Pancreas (tissue), 10 donors: ENCODE data around the gene POLR2H. TPM values are rescaled to one million over a fixed set of nuclear protein-coding genes. Genes with fewer than 3 reads are reported as not detected.
A peak's percentile ranks its signal among the peaks of the same experiment; 100 is the strongest.

Source experiments
- ATAC-seq, 4 donors: fragments of 200-7000 bp; cut with Tn5 transposase; one replicate each; pipeline versions ENCODE4 v1.8.0 to v1.9.1; 2020; ENCODE audit warnings: mild to moderate bottlenecking in 4 of 4, moderate library complexity in 4 of 4
- DNase-seq, 6 donors: peaks; one replicate each; pipeline ENCODE4 v3.0.0-alpha.2; 2020
- FAIRE-seq: peaks from 2 replicates; lab custom pipeline; 2012; peaks lifted over from hg19 to GRCh38; lab: Jason Lieb, UNC
- H3K27ac ChIP-seq, 4 donors: fragments of 200-600 bp; sonication (generic); 1 replicate in 3 of 4; 2 replicates in 1 of 4; pipeline versions ENCODE4 v1.5.0 to v1.8.0; 2020
- H3K27me3 ChIP-seq, 4 donors: fragments of 200-600 bp; one replicate each; pipeline ENCODE4 v1.8.0; 2021
- H3K36me3 ChIP-seq, 3 donors: fragments of 200-600 bp; sonication (generic) in 1 of 3; one replicate each; pipeline versions ENCODE4 v1.5.0 to v1.8.0; 2020 to 2021
- H3K4me1 ChIP-seq, 3 donors: fragments of 200-600 bp; one replicate each; pipeline ENCODE4 v1.8.0; 2021
- H3K4me3 ChIP-seq, 4 donors: fragments of 200-600 bp; sonication (generic) in 2 of 4; one replicate each; pipeline versions ENCODE4 v1.5.0 to v1.8.0; 2020 to 2021
- H3K9me3 ChIP-seq, 4 donors: fragments of 200-600 bp; one replicate each; pipeline ENCODE4 v1.8.0; 2021
- WGBS, 2 donors: extraction: QIAGEN DNeasy Blood & Tissue Kit; methylation state at CpG; one replicate each; pipeline ENCODE4 v1.1.7; 2013; 5-methylcytosine and 5-hydroxymethylcytosine counted together
- intact Hi-C, 3 donors: fragments of 100-400 bp; cut with DNase I; formaldehyde crosslinking; loops; one replicate each; pipeline versions ENCODE4 v1.11.1 to v1.14.2; 2022
- polyA plus RNA-seq, 2 donors: library from polyadenylated mRNA; stranded (reverse); fragments of 200-250 nt; gene quantifications; one replicate each; pipeline ENCODE4 v1.2.3, GENCODE V29; 2013
- total RNA-seq, 6 donors: library from RNA; stranded (reverse); fragmentation: NEBNext Ultra II Directional in 4 of 6; extraction: Animal tissue kit (Norgen Biotek cat#: 25700) in 4 of 6; gene quantifications; one replicate each; pipeline versions ENCODE4 v1.2.1 to v1.2.4, GENCODE V29; 2021 to 2023
- TF ChIP-seq, protein P1 (sequence below), 4 donors: fragments of 200-600 bp; sonication (generic) in 3 of 4; IDR thresholded peaks; one replicate each; pipeline versions ENCODE4 v1.5.0 to v1.8.0; 2021; ENCODE audit warnings: antibody characterized with exemption in 4 of 4
- donor health status: healthy with polysubstance abuse.
- donor health status: DM: no; HTN: no; CAD: no; lungs with moderate emphysema.
- donor health status: DM: no; HTN: no; CAD: no.
- donor health status: control.
- donor health status: control.
- donor health status: Bipolar disorder and iron deficiency.
- donor health status: DM: yes; HTN: yes; CAD: no.
- donor health status: DM: no; HTN: no; CAD: no.
- donor health status: DM: no; HTN: no; CAD: no.
- donor health status: DM: yes; HTN: yes; CAD: no.

Gene POLR2H
- total and polyA plus RNA-seq, 8 donors, result 19.7 to 116 (median 28.8) TPM

GRCh38 chr3:184327171-184327570 lies 34.3 kb upstream of the POLR2H start:
- no peak for ATAC-seq
- no peak for FAIRE-seq
- Histone ChIP-seq H3K27me3 (no peaks in the 10 kb centered on the region), H3K4me1 (no peaks in the 10 kb centered on the region), H3K27ac (no peak overlapping the region), H3K4me3 (no peak overlapping the region), H3K9me3 (no peaks in the 10 kb centered on the region), H3K36me3 (peaks cover 41 to 95% (median 85%) of the 10 kb centered on the region in 3 donors)
- WGBS, 2 donors, result 94% methylated on average over 21 of the region's 21 CpGs
- TF ChIP-seq, protein P1, sequence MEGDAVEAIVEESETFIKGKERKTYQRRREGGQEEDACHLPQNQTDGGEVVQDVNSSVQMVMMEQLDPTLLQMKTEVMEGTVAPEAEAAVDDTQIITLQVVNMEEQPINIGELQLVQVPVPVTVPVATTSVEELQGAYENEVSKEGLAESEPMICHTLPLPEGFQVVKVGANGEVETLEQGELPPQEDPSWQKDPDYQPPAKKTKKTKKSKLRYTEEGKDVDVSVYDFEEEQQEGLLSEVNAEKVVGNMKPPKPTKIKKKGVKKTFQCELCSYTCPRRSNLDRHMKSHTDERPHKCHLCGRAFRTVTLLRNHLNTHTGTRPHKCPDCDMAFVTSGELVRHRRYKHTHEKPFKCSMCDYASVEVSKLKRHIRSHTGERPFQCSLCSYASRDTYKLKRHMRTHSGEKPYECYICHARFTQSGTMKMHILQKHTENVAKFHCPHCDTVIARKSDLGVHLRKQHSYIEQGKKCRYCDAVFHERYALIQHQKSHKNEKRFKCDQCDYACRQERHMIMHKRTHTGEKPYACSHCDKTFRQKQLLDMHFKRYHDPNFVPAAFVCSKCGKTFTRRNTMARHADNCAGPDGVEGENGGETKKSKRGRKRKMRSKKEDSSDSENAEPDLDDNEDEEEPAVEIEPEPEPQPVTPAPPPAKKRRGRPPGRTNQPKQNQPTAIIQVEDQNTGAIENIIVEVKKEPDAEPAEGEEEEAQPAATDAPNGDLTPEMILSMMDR (IDR thresholded peaks at IDR 0.05), result no peak
- intact Hi-C loops, result no loop called here
- no peak for DNase-seq

DNA sequence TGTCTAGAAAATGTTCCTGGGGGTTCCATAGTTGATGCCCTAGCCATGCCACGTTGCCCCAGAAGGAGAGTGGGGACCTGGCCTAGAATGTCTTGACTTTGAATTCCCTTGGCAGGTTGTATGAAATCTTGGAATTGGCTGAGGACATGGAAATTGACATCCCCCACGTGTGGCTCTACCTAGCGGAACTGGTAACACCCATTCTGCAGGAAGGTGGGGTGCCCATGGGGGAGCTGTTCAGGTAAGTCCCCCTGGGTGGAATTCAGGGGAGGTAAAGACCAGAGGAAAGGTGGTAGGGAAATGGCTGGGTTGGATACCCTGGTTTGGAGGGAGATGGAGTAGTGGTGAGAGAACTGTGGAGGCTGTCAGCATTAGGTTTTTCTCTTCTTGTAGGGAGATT lies 33.0 kb upstream of the POLR2H start:
- DNase-seq (no peak), FAIRE-seq (no peak), ATAC-seq (no peak)
- Histone ChIP-seq H3K27ac (no peak overlapping the region), H3K4me1 (no peaks in the 10 kb centered on the region), H3K27me3 (no peaks in the 10 kb centered on the region), H3K9me3 (no peaks in the 10 kb centered on the region), H3K4me3 (no peak overlapping the region), H3K36me3 (peaks cover 35 to 93% (median 84%) of the 10 kb centered on the region in 3 donors)
- 54 to 72% methylated on average over 3 of the region's 3 CpGs for WGBS, 2 donors
- TF ChIP-seq, protein P1 (IDR thresholded peaks at IDR 0.05), result no peak
- intact Hi-C loops, result no loop called here

GRCh38 chr3:184332370-184333090 lies 29.0 kb upstream of the POLR2H start:
- no peak for ATAC-seq
- FAIRE-seq, result no peak
- WGBS, 2 donors, result 77 to 86% methylated on average over 10 of the region's 10 CpGs

GRCh38 chr3:184333190-184333589 lies 28.3 kb upstream of the POLR2H start:
- Histone ChIP-seq H3K9me3 (no peaks in the 10 kb centered on the region), H3K27me3 (no peaks in the 10 kb centered on the region), H3K4me3 (no peak overlapping the region), H3K27ac (no peak overlapping the region), H3K36me3 (peaks cover 21 to 56% (median 39%) of the 10 kb centered on the region in 3 donors), H3K4me1 (peaks cover 0 to 11% (median 0%) of the 10 kb centered on the region in 3 donors)
- TF ChIP-seq, protein P1 (IDR thresholded peaks at IDR 0.05), result no peak
- intact Hi-C loops, result no loop called here
- WGBS, 2 donors, result 77 to 81% methylated on average over 6 of the region's 6 CpGs
- FAIRE-seq, result no peak
- ATAC-seq, result no peak
- DNase-seq, result no peak

More at GRCh38 chr3:184332370-184333090, 29.0 kb upstream of the POLR2H start:
- DNase-seq, result no peak
- TF ChIP-seq, protein P1 (IDR thresholded peaks at IDR 0.05), result no peak
- Histone ChIP-seq H3K4me1 (peaks cover 0 to 11% (median 0%) of the 10 kb centered on the region in 3 donors), H3K36me3 (peaks cover 21 to 62% (median 44%) of the 10 kb centered on the region in 3 donors), H3K4me3 (no peak overlapping the region), H3K27ac (no peak overlapping the region), H3K9me3 (no peaks in the 10 kb centered on the region), H3K27me3 (no peaks in the 10 kb centered on the region)
- intact Hi-C loops, result no loop called here

GRCh38 chr3:184333700-184334099 lies 27.8 kb upstream of the POLR2H start:
- Histone ChIP-seq H3K4me3 (no peak overlapping the region), H3K9me3 (no peaks in the 10 kb centered on the region), H3K4me1 (peaks cover 0 to 11% (median 0%) of the 10 kb centered on the region in 3 donors), H3K27me3 (no peaks in the 10 kb centered on the region), H3K27ac (no peak overlapping the region), H3K36me3 (peaks cover 21 to 51% (median 35%) of the 10 kb centered on the region in 3 donors)
- WGBS, 2 donors, result 66 to 72% methylated on average over 3 of the region's 3 CpGs
- peak in 1 of 6 donors; percentile 12 for DNase-seq
- intact Hi-C loops, result no loop called here
- TF ChIP-seq, protein P1 (IDR thresholded peaks at IDR 0.05), result no peak
- FAIRE-seq, result no peak
- no peak for ATAC-seq
